K562 (cell line): ENCODE data around the gene ARHGAP10.

Experiments used
- BHLHE40 ChIP-seq: IDR thresholded peaks from 2 replicates; pipeline ENCODE4 v1.6.1; 2011; ENCODE audit warnings: low read length, improper control_type of control experiment
- CEBPG ChIP-seq, 3 experiments: fragments of 200-800 bp in 1 of 3; sonication (Bioruptor generic) in 1 of 3; sonication (generic) in 1 of 3; formaldehyde crosslinking in 1 of 3; IDR thresholded peaks in 2 of 3; conservative IDR thresholded peaks in 1 of 3; 2 replicates each; pipeline versions ENCODE4 v1.6.1 to v1.8.0; 2016 to 2022; ENCODE audit warnings: missing compliant biosample characterization in 2 of 3, missing genetic modification characterization in 2 of 3, mild to moderate bottlenecking in 1 of 3, missing genetic modification reagents in 1 of 3
- CHAMP1 ChIP-seq: fragments of 450-650 bp; IDR thresholded peaks from 2 replicates; pipeline ENCODE4 v1.6.1; 2016; ENCODE audit warnings: mild to moderate bottlenecking
- CREM ChIP-seq: IDR thresholded peaks from 2 replicates; pipeline ENCODE4 v1.6.1; 2014; ENCODE audit warnings: antibody characterized with exemption, low read depth
- CTCF ChIP-seq, 3 experiments: IDR thresholded peaks in 2 of 3; conservative IDR thresholded peaks in 1 of 3; 2 replicates each; pipeline ENCODE4 v1.5.1; 2011 to 2012; ENCODE audit warnings: low read length in 3 of 3, mild to moderate bottlenecking in 3 of 3, control low read depth in 2 of 3, improper control_type of control experiment in 1 of 3, inconsistent platforms in 1 of 3, low read depth in 1 of 3, mixed read lengths in 1 of 3, moderate library complexity in 1 of 3; ENCODE audit not compliant: insufficient read depth in 2 of 3
- DMBX1 ChIP-seq: fragments of 250-450 bp; sonication (Bioruptor Pico); IDR thresholded peaks from 2 replicates; pipeline ENCODE4 v1.8.0; 2022; ENCODE audit warnings: inconsistent platforms, mild to moderate bottlenecking, moderate library complexity, borderline replicate concordance
- FOXK2 ChIP-seq, 2 experiments: fragments of 450-650 bp; IDR thresholded peaks in 1 of 2; conservative IDR thresholded peaks in 1 of 2; 2 replicates each; pipeline ENCODE4 v1.6.1; 2016; ENCODE audit warnings: low read depth in 2 of 2, mild to moderate bottlenecking in 1 of 2
- MLX ChIP-seq, 2 experiments: fragments of 450-650 bp in 1 of 2; sonication (generic) in 1 of 2; formaldehyde crosslinking; conservative IDR thresholded peaks; 2 replicates each; pipeline versions ENCODE4 v1.4.0 to v1.8.1; 2020 to 2022; ENCODE audit warnings: mild to moderate bottlenecking in 1 of 2, missing genetic modification reagents in 1 of 2
- NFRKB ChIP-seq: fragments of 450-650 bp; IDR thresholded peaks from 2 replicates; pipeline ENCODE4 v1.6.1; 2016; ENCODE audit warnings: low read depth
- RBFOX2 ChIP-seq: fragments of 200-400 bp; formaldehyde crosslinking; IDR thresholded peaks from 2 replicates; pipeline ENCODE4 v1.6.1; 2017; ENCODE audit warnings: low read depth, mild to moderate bottlenecking, low read length, moderate library complexity
- ZBTB26 ChIP-seq: fragments of 450-650 bp; formaldehyde crosslinking; IDR thresholded peaks from 2 replicates; pipeline ENCODE4 v1.4.0; 2022; ENCODE audit warnings: missing genetic modification characterization
- ZFP36 ChIP-seq: fragments of 150-350 bp; IDR thresholded peaks from 2 replicates; pipeline ENCODE4 v1.6.1; 2018; ENCODE audit warnings: low read length, low read depth; ENCODE audit not compliant: partially characterized antibody
- ZFPM2 ChIP-seq: fragments of 250-450 bp; sonication (Bioruptor Pico); IDR thresholded peaks from 2 replicates; pipeline ENCODE4 v1.5.1; 2022; ENCODE audit warnings: mild to moderate bottlenecking
- ZNF274 ChIP-seq: IDR thresholded peaks from 2 replicates; pipeline ENCODE4 v1.6.1; 2011; ENCODE audit warnings: low read depth, mild to moderate bottlenecking, low read length, moderate library complexity, borderline replicate concordance

GRCh38 chr4:147820975-147821374 lies 89.1 kb downstream of the ARHGAP10 start:
- TF ChIP-seq DMBX1 (no peak), CEBPG (CRISPR knock-in tag; IDR thresholded peaks at IDR 0.05) (no peak), CEBPG (tag; conservative IDR thresholded peaks at IDR 0.05 in 1 of 2, IDR thresholded peaks at IDR 0.05 in 1 of 2) (no peak), CREM (no peak), CTCF (IDR thresholded peaks at IDR 0.05 in 2 of 3, conservative IDR thresholded peaks at IDR 0.05 in 1 of 3; ENCODE audit: insufficient read depth in 2 of 3, low read depth in 1 of 3, low read length in 3 of 3) (no peak), ZNF274 (no peak), RBFOX2 (no peak), ZFPM2 (CRISPR knock-in tag) (no peak), NFRKB (no peak), FOXK2 (conservative IDR thresholded peaks at IDR 0.05 in 1 of 2, IDR thresholded peaks at IDR 0.05 in 1 of 2; ENCODE audit: low read depth in 2 of 2) (no peak), ZBTB26 (CRISPR knock-in tag) (no peak), CHAMP1 (no peak), BHLHE40 (no peak), ZFP36 (no peak), MLX (CRISPR knock-in tag; conservative IDR thresholded peaks at IDR 0.05) (no peak)
